Mesenchymal stem cell (in vitro differentiated cells and primary cell): Measurements from ENCODE around the gene FNDC3B. TPM values are rescaled to one million over a fixed set of nuclear protein-coding genes. Genes with fewer than 3 reads are reported as not detected.

Experiments
- small RNA-seq: library from polyadenylated mRNA; stranded (forward); fragments of <200 nt; extraction: miRNeasy Mini kit (QIAGEN cat#:217004); gene quantifications from one replicate; pipeline ENCODE3, GENCODE V24; 2013; ENCODE audit warnings: low read depth

The FNDC3B gene

Small RNA genes within 50 kb of the gene (small RNA-seq; reads per million reads assigned to genes)
- not detected for gene RN7SL141P
